Ecto neural progenitor cell (in vitro differentiated cells): Measurements from ENCODE around the gene TPCN1.

Experiments used
- DNase-seq: peaks from one replicate; pipeline ENCODE4 v3.0.0-alpha.2; 2018; ENCODE audit warnings: low spot score

The TPCN1 gene

GRCh38 chr12:113241191-113242025 lies 20.1 kb downstream of the TPCN1 start:
- no peak for DNase-seq

GRCh38 chr12:113242026-113242418 lies 20.8 kb downstream of the TPCN1 start:
- no peak for DNase-seq

DNA sequence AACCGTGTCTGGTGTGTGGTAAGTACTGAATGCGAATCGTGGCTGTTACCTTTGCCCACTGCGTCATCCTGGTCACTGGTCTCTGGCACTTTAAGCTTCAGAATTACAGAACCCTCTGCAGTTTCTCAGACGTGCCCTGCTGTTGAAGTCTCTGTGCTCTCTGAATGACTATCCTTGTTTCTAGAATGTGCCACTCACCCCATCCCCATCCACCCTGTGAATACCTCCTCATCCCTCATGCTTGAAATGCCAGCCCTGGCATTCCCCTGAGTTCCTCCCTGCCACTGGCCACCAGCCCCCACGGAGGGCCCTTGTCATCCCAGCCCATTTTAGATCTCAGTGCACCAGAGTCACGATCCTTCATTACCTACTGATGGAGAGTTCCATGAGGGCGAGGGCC lies 21.3 kb downstream of the TPCN1 start:
- no peak for DNase-seq

DNA sequence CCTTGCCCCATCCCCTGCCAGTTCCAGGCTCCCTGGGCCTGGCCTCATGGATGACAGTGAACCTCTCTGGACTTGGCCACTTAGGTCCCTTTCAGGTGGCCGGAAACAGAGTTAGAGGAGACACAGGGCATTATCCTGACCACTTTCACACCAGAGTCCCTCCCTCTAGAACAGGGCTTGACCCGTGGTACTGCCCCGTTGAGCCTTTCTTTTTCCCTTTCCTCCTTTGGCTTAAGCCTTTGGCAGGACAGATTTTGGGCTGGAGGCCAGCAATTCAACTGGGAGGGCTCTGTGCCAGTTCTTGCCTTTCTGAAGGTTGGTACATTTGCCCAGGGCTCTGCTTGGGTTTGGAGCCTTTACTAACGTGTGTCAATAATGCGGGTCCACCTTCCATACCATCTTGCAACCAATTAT lies 22.8 kb downstream of the TPCN1 start:
- no peak for DNase-seq

GRCh38 chr12:113244478-113244958 lies 23.3 kb downstream of the TPCN1 start:
- DNase-seq = no peak

- peak; percentile 76 for DNase-seq
These were observed 24.6 kb downstream of the TPCN1 start for GRCh38 chr12:113245695-113246477.

DNA sequence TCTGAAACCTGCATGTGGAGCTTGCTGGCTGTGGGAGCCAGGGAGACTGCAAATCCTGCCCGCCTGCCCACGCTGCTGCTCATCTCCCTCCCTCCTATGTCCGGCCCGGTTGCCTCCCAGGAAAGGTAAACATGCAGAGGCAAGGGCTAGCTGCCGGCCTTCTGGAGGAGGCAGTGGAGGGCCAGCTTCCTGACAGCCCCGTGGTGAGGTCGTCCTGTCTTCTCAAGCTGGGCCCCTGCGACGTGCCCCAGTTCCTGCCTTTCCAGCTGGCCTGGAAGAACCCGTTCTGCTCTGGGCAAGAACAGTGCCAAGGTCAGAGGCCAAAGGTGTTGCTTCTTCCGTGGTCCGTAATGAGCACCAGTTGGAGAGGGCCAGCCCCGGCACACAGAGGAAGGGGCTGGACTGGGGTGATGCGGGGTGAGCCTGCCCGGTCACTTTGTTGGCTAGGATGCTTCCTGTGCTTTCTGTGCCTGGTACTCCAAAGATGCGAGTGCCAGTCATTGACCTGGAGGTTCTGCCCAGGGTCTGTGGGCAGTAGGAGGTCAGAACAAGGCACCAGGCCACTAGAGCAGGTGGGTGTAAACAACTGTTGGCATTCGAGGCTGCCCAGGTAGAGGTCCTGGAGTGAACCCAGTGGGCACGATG lies 25.3 kb downstream of the TPCN1 start:
- no peak for DNase-seq

DNA sequence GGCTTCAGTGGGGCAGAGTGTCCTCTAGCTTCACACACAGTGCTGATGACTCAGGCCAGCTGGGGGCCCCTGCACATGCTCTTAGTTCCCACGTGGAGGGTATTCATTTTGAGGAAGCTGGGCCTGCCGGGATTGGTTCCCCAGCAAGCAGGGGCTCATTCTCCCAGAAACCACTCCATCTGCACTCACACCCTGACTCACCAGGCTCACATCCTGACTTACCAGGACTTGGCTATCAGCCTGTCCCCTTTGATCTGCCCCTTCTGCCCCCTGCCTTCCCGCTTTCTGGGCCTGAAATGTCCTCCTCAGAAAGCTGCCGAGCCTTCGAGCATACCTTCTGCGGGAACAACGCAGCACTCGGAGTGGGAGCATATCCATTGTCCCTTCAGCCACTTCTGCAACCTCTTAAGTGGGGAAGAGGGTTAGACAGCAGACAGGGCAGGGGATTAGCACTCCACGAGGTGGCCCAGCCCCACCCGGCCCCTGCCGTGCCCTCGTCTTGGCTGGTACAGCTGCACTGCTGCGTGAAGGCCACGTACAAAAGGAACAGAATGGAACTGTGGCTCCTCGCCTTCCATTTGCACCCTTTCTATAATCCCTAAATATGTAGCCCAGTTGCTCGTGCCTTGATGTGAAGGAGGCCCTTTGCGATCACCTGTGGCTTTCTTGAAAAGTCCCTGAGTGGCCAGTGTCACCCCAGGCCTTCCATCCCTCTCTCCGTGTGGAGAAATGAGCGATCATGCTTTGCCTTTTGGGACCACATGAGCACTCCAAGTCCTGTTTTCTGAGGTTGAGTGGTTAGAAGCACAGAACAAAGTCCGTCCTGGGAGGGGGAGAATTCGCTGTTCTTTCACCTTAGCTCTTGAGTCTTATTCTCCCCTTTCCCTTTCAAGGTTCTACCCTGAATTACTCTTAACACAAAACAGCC lies 26.1 kb downstream of the TPCN1 start:
- no peak for DNase-seq

- DNase-seq = no peak
These were observed 27.0 kb downstream of the TPCN1 start for GRCh38 chr12:113248051-113248825.

DNA sequence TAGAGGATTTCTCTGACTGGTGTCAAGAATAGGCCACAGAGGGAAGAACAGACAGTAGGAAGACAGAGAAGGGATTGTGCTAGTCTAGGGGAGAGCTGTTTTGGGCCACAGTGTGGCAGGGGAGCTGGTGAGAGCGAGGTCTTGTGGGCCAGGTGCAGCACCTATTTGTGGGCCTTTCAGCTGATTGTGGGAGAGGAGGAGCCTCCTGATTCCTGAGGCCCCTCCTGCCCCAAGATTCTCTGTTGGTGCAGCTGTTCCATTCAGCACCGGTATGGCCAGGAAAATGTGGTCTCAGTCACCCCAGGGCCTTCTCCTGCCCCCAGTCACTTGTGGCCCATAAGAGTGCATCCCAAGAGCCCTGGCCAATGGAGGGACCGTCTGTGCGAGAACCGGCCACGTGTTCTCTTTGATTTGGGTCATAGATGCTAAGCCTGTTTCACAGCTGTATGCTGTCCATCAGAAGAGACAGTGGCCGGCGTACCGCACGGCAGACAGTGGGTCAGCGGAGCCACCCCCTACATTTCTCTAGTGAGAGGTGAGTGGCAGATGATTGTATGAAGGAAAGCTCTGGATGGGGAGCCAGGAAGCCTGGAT lies 27.7 kb downstream of the TPCN1 start:
- no peak for DNase-seq

DNA sequence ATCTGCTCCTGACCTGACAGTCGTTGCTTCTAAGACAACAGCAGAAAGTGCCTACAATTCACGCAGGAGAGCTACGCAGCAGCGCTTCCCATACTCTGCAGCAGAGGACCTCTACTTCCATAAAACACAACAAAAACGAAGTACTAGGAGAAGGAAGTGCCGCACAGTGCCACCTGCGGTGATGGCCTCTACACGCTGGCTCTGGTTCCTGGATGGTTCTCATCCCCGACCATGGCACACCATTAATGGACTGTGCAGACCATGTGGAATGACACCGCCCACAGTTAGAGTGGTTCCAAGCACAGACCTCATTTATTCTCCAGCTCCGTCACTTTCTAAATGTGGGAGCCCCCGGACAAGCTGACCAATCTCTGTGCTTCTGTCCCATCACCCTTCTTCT lies 28.3 kb downstream of the TPCN1 start:
- DNase-seq = no peak

DNA sequence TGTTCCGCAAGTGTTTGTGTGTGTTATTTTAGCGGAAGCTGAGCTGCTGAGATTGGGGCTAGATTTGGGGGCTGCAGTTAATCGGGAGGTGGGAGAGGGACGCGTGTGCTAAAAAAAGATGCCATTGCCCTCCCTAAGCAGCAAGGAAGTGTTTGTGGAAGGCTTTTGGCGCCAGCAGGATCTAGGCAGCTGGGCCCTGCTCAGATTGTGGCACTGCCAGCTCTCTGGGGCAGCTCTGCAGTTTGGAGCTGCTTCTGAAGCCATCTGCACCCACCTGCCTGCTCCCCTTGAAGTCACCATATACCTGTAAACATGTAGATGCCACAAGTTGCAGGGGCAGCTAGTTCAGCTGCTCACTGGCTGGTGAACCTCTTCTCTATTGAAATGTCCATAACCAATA lies 28.8 kb downstream of the TPCN1 start:
- no peak for DNase-seq

DNA sequence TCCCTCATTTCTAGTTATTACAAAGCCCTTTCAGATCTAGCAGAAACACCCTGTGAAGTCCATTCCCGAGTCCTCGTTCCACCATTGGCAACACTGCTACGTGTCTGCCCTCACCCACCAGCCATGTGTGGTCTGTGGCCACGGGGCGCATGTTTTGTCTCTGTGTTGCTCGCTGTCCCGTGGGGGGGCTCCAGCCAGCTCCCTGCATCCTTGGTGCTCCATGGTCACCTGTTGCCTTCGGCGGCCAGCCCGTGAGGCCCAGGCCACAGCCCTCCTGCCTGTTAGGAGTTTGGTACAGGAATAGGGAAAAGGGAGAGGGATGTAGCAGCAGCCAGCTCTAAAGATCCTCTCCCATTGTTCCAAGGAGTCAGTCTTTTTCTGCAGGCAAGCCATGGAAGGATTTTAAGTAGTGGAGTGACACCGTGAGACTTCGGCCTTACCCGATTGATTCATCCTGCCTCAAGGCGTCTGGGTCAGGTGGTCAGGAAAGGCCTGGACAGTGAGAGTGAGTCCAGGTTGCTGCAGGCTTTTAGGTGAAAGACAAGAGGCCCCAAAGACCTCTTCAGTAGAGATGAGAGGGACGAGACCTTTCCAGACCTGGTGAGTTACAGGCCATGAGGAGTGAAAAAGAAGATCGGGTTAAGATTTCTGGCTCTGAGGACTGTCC lies 30.3 kb downstream of the TPCN1 start:
- DNase-seq = no peak

DNA sequence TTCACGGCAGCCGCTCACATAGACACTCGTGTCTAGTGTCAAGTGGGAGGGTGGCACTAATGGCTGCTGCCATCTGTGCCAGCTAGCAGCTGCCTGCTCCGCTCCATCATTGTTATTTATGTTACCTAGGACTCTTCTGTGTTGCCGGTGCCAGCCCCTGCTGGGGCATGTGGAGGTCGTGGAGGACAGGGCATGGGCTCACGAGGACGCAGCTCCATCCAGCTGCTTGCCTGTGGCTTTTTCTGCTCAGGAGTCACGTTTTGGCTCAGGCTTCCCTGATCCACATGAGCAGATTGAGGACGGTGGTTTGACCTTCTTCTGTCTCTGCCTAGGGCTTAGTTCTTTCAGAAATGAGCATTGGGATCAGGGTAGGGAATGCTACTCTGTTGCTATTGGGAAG lies 31.2 kb downstream of the TPCN1 start:
- DNase-seq = no peak

DNA sequence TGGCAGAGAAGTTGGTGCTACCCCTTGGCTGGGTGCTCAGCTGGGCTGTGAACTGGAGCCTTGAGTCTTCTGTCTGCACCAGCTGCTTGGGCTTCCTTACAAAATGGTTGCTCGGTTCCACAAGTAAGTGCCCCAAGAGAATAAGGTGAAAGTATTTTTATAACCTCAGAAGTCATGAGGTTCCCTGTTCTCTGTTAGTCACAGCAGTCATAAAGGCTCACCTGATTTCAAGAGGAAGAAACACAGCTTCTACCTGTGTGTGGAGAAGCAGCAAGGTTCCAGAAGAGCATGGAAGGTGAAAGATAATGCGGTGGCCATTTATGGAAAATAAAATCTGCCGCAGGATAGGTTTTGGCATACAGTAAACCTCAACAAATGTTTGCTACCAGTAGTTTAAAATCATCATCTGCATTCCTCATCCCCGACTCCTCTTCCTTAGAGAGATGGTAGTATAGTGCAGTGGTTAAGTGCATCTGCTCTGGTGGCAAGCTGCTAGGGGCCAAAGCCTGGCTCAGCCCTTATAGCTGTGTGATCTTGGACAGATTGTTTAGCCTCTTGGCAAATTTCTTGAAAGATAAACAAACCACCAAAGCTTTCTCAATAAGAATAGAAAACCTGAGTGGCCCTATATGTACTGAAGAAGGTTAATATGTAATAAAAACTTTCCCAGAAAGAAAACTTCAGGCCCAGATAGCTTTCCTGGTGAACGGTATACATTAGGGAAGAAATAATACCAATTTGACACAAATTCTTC lies 32.4 kb downstream of the TPCN1 start:
- no peak for DNase-seq

- DNase-seq = no peak
These were observed 33.0 kb downstream of the TPCN1 start for GRCh38 chr12:113254298-113254697.

DNA sequence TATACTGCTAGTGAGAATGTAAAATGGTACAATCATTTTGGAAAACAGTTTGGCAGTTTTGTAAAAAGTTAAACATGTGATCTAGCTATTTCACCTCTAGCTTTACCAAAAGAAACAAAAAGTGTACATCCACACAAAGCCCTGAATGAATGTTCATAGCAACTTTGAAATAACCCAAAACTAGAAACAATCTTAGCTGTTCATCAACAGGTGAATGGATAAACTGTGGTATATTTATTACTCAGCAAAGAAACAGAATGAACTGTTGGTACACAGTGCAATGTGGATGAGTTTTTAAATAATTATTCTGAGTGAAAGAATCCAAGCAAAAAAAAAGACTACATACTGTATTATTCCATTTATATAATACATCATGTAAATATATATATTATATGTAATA lies 36.3 kb downstream of the TPCN1 start:
- DNase-seq = no peak

GRCh38 chr12:113260127-113260526 lies 38.9 kb downstream of the TPCN1 start:
- DNase-seq = no peak

DNA sequence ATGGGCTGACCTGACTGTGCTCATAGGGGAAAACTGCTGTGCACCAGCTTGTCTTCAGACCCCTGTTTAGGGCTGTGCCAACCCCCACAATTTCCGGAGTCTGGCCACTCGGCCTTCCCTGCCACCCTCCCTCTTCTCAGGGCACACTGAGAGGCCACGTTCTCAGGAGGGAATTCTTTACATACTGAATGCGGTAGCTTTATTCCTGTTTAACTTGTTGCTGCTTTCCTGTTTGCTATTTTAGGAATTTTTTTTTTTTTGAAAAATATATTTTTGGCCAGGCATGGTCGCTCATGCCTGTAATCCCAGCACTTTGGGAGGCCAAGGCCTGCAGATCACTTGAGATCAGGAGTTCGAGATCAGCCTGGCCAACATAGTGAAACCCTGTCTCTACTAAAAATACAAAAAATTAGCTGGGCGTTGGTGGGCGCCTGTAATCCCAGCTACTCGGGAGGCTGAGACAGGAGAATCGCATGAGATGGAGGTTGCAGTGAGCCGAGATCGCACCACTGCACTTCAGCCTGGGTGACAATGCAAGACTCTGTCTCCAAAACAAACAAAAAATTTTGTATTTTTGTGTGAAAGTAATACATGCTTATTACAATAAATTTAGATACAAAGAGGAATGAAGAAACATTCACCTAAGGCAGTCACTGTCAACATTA lies 39.5 kb downstream of the TPCN1 start:
- DNase-seq = no peak
